ENCODE results near the gene SPDYE17.
"Not testable (repeated sequence)": the region's sequence is repeated elsewhere in the genome, so short reads cannot be mapped to it uniquely, and the experiment has no call there.

SPDYE17 gene

DNA sequence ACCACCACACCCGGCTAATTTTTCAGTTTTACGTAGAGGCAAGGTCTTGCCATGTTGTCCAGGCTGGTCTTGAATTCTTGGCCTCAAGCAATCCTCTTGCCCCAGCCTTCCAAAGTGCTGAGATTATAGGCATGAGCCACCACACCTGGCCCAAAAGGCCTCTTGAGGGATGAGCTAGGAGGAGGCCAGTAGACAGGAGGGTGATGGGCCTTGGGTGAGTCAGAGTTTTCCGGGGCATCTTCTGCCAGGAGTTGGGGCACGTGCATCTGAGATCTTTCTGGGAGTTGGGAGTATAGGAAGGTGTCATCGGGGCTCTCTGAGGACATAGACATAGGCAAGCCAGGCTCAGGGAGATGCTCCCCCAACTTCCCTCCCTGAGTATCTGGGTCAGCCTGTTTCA is 48.8 kb downstream of the SPDYE17 start:
- WGBS = no CpG with 5 or more reads among the region's 5 CpGs
- H4K91ac ChIP-seq (ENCODE audit: low read length); H2AFZ ChIP-seq (ENCODE audit: low read depth, low read length); H3K23ac ChIP-seq (ENCODE audit: low read length in 2 of 2); H3K9ac ChIP-seq (ENCODE audit: low read length); H3K79me1 ChIP-seq (replicated peaks; ENCODE audit: low read length, poor library complexity, severe bottlenecking); H4K8ac ChIP-seq (ENCODE audit: low read length); H2BK5ac ChIP-seq (ENCODE audit: low read depth, low read length, poor library complexity, severe bottlenecking); H3K4me1 ChIP-seq (ENCODE audit: control insufficient read depth, insufficient read depth, low read depth, low read length); H3K9me3 ChIP-seq (ENCODE audit: control insufficient read depth, low read length); H3K4me2 ChIP-seq (ENCODE audit: low read length, poor library complexity, severe bottlenecking); H3K27me3 ChIP-seq (ENCODE audit: control insufficient read depth in 1 of 2, insufficient read depth in 1 of 2, low read length in 2 of 2); H2AK5ac ChIP-seq (ENCODE audit: low read length, severe bottlenecking); H2BK15ac ChIP-seq (ENCODE audit: low read depth, poor library complexity, severe bottlenecking); H3K14ac ChIP-seq (ENCODE audit: low read length in 2 of 2); H3K4ac ChIP-seq (ENCODE audit: low read depth in 1 of 2, low read length in 2 of 2); H3K27ac ChIP-seq (ENCODE audit: low read length, poor library complexity, severe bottlenecking); H2BK12ac ChIP-seq (ENCODE audit: low read length in 2 of 2); H3K4me3 ChIP-seq (ENCODE audit: insufficient read depth in 1 of 2, low read depth in 1 of 2, low read length in 2 of 2); H2BK120ac ChIP-seq (ENCODE audit: low read depth, low read length); DNase-seq; H3K18ac ChIP-seq (ENCODE audit: low read depth in 1 of 2, low read length in 2 of 2): not testable (repeated sequence)
- H3K36me3 ChIP-seq (ENCODE audit: control insufficient read depth in 1 of 2, insufficient read depth in 2 of 2, low read depth in 1 of 2, low read length in 2 of 2) = peaks cover 0 to 20% of the 10 kb centered on the region in 2 experiments

DNA sequence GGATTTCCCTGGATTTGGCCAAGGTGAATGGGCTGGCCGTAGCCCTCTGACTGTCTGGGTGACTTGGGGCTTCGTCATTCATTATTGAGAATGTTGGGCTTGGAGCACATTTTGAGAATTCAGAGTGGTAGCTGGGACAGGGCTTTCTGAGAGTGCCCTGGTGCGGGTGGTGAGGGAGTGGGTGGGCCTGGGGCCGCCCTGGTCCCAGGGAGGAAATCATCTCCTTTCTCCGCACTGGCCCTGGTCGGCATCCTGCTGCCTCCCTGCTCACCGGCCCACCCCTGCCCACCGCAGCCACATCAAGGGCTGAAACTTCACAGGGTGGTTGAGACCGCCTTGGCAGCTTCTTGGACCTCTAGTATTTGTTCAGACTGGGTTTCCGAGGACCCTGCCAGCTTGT is 49.7 kb downstream of the SPDYE17 start:
- H2BK120ac ChIP-seq (ENCODE audit: low read depth, low read length); H3K27ac ChIP-seq (ENCODE audit: low read length, poor library complexity, severe bottlenecking); H3K27me3 ChIP-seq (ENCODE audit: control insufficient read depth in 1 of 2, insufficient read depth in 1 of 2, low read length in 2 of 2); H3K23ac ChIP-seq (ENCODE audit: low read length in 2 of 2); H3K4me2 ChIP-seq (ENCODE audit: low read length, poor library complexity, severe bottlenecking); H3K4me3 ChIP-seq (ENCODE audit: insufficient read depth in 1 of 2, low read depth in 1 of 2, low read length in 2 of 2); H3K79me1 ChIP-seq (replicated peaks; ENCODE audit: low read length, poor library complexity, severe bottlenecking); H2BK12ac ChIP-seq (ENCODE audit: low read length in 2 of 2); H3K4ac ChIP-seq (ENCODE audit: low read depth in 1 of 2, low read length in 2 of 2); H4K8ac ChIP-seq (ENCODE audit: low read length); H2BK5ac ChIP-seq (ENCODE audit: low read depth, low read length, poor library complexity, severe bottlenecking); H3K14ac ChIP-seq (ENCODE audit: low read length in 2 of 2); H3K18ac ChIP-seq (ENCODE audit: low read depth in 1 of 2, low read length in 2 of 2); H3K9ac ChIP-seq (ENCODE audit: low read length); H3K4me1 ChIP-seq (ENCODE audit: control insufficient read depth, insufficient read depth, low read depth, low read length); H2BK15ac ChIP-seq (ENCODE audit: low read depth, poor library complexity, severe bottlenecking); DNase-seq; H2AK5ac ChIP-seq (ENCODE audit: low read length, severe bottlenecking); H3K9me3 ChIP-seq (ENCODE audit: control insufficient read depth, low read length); H2AFZ ChIP-seq (ENCODE audit: low read depth, low read length); H4K91ac ChIP-seq (ENCODE audit: low read length): not testable (repeated sequence)
- peaks cover 0 to 21% of the 10 kb centered on the region in 2 experiments for H3K36me3 ChIP-seq (ENCODE audit: control insufficient read depth in 1 of 2, insufficient read depth in 2 of 2, low read depth in 1 of 2, low read length in 2 of 2)
- no CpG with 5 or more reads among the region's 10 CpGs for WGBS

DNA sequence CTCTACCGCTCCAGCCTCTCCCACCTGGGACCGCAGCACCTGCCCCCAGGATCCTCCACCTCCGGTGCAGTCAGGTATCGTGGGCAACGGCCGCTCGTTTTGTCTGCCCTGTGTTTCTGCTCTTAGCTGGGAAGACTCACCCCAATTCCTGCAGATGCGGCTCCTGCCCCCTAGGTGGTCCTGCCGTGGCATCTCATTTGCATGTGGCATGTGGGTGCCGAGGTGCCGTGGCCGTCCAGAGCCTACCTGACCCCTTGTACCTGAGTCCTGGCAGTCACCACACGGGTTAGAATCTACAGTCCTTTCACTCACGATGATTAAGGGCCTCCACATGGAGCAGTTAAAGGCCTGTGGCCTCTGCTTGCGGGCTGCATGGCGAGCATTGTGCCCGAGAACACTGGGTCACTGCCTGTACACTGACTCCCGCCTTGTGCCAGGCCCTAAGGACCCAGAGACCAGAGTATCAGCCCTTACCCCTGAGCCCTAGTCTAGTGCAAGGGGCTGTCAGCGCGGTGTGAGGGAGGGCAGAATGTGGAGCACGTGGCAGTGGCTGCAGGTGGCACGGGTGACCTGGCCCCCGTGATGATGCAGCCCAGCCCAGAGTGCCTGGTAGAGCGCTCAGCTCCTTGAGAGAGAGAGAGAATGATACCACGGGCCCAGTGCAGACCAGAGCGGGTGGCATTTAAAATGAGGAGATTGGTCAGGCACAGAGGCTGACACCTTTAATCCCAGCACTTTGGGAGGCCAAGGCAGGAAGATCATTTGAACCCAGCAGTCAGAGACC is 50.8 kb downstream of the SPDYE17 start:
- not testable (repeated sequence) for H3K27ac ChIP-seq (ENCODE audit: low read length, poor library complexity, severe bottlenecking); H3K9me3 ChIP-seq (ENCODE audit: control insufficient read depth, low read length); H3K14ac ChIP-seq (ENCODE audit: low read length in 2 of 2); H2AFZ ChIP-seq (ENCODE audit: low read depth, low read length); H2BK120ac ChIP-seq (ENCODE audit: low read depth, low read length); H2BK15ac ChIP-seq (ENCODE audit: low read depth, poor library complexity, severe bottlenecking); H3K4me3 ChIP-seq (ENCODE audit: insufficient read depth in 1 of 2, low read depth in 1 of 2, low read length in 2 of 2); H3K4ac ChIP-seq (ENCODE audit: low read depth in 1 of 2, low read length in 2 of 2); H4K91ac ChIP-seq (ENCODE audit: low read length); H2BK5ac ChIP-seq (ENCODE audit: low read depth, low read length, poor library complexity, severe bottlenecking); H2BK12ac ChIP-seq (ENCODE audit: low read length in 2 of 2); DNase-seq; H3K79me1 ChIP-seq (replicated peaks; ENCODE audit: low read length, poor library complexity, severe bottlenecking); H3K18ac ChIP-seq (ENCODE audit: low read depth in 1 of 2, low read length in 2 of 2); H3K27me3 ChIP-seq (ENCODE audit: control insufficient read depth in 1 of 2, insufficient read depth in 1 of 2, low read length in 2 of 2); H3K4me1 ChIP-seq (ENCODE audit: control insufficient read depth, insufficient read depth, low read depth, low read length); H2AK5ac ChIP-seq (ENCODE audit: low read length, severe bottlenecking); H3K23ac ChIP-seq (ENCODE audit: low read length in 2 of 2); H3K4me2 ChIP-seq (ENCODE audit: low read length, poor library complexity, severe bottlenecking); H3K9ac ChIP-seq (ENCODE audit: low read length); H4K8ac ChIP-seq (ENCODE audit: low read length)
- H3K36me3 ChIP-seq (ENCODE audit: control insufficient read depth in 1 of 2, insufficient read depth in 2 of 2, low read depth in 1 of 2, low read length in 2 of 2) = peaks cover 0 to 21% of the 10 kb centered on the region in 2 experiments
- WGBS = 100% methylated on average over 4 of the region's 26 CpGs

DNA sequence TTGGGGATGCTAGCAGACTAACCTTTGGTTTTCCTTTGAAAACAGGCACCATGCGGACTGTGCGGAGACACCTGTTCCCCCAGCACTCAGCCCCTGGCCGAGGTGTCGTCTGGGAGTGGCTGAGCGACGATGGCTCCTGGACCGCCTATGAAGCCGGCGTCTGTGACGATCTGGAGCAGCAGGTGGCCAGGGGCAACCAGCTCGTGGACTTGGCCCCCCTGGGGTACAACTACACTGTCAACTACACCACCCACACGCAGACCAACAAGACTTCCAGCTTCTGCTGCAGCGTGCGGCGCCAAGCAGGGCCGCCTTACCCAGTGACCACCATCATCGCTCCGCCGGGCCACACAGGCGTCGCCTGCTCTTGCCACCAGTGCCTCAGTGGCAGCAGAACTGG is 51.6 kb downstream of the SPDYE17 start:
- not testable (repeated sequence) for H3K14ac ChIP-seq (ENCODE audit: low read length in 2 of 2); H3K9me3 ChIP-seq (ENCODE audit: control insufficient read depth, low read length); H3K18ac ChIP-seq (ENCODE audit: low read depth in 1 of 2, low read length in 2 of 2); H3K9ac ChIP-seq (ENCODE audit: low read length); H2AK5ac ChIP-seq (ENCODE audit: low read length, severe bottlenecking); H3K4ac ChIP-seq (ENCODE audit: low read depth in 1 of 2, low read length in 2 of 2); H2BK5ac ChIP-seq (ENCODE audit: low read depth, low read length, poor library complexity, severe bottlenecking); DNase-seq; H3K27me3 ChIP-seq (ENCODE audit: control insufficient read depth in 1 of 2, insufficient read depth in 1 of 2, low read length in 2 of 2); H2BK15ac ChIP-seq (ENCODE audit: low read depth, poor library complexity, severe bottlenecking); H2BK120ac ChIP-seq (ENCODE audit: low read depth, low read length); H3K4me1 ChIP-seq (ENCODE audit: control insufficient read depth, insufficient read depth, low read depth, low read length); H3K23ac ChIP-seq (ENCODE audit: low read length in 2 of 2); H3K4me2 ChIP-seq (ENCODE audit: low read length, poor library complexity, severe bottlenecking); H3K79me1 ChIP-seq (replicated peaks; ENCODE audit: low read length, poor library complexity, severe bottlenecking); H2AFZ ChIP-seq (ENCODE audit: low read depth, low read length); H3K4me3 ChIP-seq (ENCODE audit: insufficient read depth in 1 of 2, low read depth in 1 of 2, low read length in 2 of 2); H3K27ac ChIP-seq (ENCODE audit: low read length, poor library complexity, severe bottlenecking); H4K8ac ChIP-seq (ENCODE audit: low read length); H2BK12ac ChIP-seq (ENCODE audit: low read length in 2 of 2); H4K91ac ChIP-seq (ENCODE audit: low read length)
- WGBS = 96% methylated on average over 19 of the region's 21 CpGs
- H3K36me3 ChIP-seq (ENCODE audit: control insufficient read depth in 1 of 2, insufficient read depth in 2 of 2, low read depth in 1 of 2, low read length in 2 of 2) = peaks cover 0 to 21% of the 10 kb centered on the region in 2 experiments
